Activated effector memory CD4-positive, alpha-beta T cell treated with Interleukin-2 at 50 U/mL for 16 hours (primary cell): Measurements from ENCODE around the gene ATP5MK.
A peak's percentile ranks its signal among the peaks of the same experiment; 100 is the strongest.
"Not testable (repeated sequence)": the region's sequence is repeated elsewhere in the genome, so short reads cannot be mapped to it uniquely, and the experiment has no call there.

ENCODE experiments used
- DNase-seq: peaks from one replicate; pipeline ENCODE4 v3.0.0-alpha.2; 2020

The ATP5MK gene

DNA sequence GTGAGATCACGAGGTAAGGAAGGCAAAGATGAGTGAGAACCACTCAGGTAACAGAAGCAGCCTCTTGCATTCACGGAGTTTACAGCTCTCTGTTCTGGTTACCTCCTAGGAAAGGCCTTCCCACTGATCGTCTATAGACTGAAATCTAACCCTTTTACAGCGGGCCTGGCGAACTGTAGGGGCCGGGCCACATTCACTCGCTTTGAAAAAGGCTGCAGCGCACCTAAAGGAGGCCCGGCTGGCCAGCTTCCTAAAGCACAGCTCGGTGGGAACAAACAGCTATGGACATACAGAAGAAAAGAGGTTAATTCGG lies 565 bp downstream of the ATP5MK start:
- DNase-seq = no peak

DNA sequence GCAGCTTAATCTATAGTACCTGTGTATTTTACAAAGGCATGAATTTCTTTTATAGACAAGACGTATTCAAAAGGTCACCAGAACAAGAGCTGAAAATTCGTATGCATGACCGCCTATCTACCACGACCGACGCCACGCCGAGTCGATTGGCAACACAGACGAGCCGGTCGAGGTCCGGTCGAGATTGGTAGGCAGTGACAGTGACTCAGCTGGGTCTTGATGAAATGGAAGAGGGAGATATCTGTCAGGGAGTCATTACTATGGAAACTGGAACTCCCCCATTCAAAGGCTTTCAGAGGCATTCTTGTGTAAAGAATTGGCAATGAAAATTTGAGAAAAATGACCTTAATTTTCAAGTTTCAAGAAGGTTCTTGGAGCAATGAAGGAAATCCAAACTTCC lies 2.1 kb downstream of the ATP5MK start:
- DNase-seq = no peak

DNA sequence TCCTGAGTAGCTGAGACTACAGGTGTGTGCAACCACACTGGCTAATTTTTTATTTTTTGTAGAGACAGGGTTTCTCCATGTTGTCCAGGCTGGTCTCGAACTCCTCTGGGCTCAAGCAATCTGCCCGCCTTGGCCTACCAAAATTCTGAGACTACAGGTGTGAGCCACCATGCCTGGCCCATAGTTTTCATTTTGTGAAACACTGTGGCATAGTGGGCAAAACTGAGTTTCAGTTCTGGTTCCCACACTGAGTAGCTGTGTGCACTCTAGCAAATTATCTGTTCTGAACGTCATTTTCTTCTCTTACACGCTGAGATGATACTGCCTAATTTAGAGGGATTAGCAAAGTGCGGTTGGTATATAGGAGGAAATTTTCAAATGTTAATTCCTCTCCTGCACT lies 13.5 kb downstream of the ATP5MK start:
- DNase-seq = no peak

DNA sequence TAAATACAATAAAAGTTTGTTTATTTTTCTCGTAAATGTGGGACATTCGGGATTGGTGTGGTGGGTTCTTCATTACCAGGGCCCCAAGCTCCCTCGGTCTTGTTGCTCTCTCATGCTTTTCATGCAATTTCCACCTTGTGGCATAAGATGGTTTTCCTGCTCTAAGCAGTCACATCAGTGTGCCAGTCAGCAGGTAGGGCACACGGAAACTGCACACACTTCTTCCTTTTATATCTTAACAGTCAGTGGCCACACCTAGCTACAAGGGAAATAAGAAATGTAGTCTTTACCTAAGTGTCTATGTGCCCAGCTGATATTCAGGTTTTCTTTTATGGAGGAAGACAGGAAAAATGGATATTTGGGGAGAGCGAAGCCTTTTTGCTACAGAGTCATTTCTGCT lies 22.0 kb downstream of the ATP5MK start:
- DNase-seq = no peak

DNA sequence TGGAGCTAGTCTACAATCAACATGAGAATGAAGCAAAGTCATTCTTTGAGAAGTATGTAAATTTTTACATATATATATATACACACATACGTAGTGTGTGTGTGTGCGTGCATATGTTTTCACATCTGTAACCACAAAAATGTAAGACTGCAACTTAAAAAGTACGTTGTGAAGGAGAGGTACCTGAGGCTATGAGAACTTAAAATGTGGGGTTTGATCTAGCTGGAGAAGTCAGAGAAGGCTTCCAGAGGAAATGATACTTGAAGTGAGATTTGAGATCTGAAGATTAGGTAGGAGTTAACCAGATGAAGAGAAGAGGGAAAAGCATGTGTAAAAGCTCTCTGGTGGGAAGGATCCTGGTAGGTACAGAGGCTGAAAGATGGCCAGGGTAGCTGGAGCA lies 22.7 kb downstream of the ATP5MK start:
- DNase-seq = no peak

DNA sequence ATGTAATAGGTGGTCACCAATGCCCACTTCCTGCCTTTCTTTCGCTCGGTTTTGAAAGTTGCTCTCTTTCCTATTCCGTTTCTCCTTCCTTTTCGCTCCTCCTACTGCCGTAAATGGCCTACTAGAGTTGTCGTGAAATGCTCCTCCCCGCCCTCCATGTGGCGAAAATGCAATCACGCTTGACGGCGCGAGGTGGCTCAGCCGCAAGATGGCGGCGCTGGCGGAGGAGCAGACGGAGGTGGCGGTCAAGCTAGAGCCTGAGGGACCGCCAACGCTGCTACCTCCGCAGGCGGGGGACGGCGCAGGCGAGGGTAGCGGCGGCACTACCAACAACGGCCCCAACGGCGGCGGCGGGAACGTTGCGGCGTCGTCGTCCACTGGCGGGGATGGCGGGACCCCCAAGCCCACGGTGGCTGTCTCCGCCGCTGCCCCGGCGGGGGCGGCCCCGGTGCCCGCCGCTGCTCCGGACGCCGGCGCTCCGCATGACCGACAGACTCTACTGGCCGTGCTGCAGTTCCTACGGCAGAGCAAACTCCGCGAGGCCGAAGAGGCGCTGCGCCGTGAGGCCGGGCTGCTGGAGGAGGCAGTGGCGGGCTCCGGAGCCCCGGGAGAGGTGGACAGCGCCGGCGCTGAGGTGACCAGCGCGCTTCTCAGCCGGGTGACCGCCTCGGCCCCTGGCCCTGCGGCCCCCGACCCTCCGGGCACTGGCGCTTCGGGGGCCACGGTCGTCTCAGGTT lies 28.3 kb downstream of the ATP5MK start, which contains the start of gene TAF5:
TAF5 (plus strand) TSS at position 195 of the 737 bp plus-strand sequence; CDS start at position 209, 14 bp downstream.
- DNase-seq = peak; percentile 83

DNA sequence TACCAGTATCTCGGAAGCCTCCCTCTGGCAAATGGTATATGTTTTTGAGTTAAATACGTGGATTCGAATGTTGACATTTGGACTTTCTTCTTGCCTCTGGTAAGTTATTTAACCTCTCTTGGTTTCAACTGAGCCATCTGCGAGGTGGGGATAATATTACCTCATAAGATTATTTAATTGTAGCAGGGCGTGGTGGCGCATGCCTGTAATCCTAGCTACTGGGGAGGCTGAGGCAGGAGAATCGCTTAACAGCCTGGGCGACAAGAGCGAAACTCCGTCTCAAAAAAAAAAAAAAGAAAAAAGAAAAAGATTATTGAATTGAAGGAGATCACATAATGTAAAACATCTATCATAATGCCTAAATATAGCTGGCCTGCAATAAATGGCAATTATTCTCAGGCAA lies 28.9 kb downstream of the ATP5MK start:
- no peak for DNase-seq

DNA sequence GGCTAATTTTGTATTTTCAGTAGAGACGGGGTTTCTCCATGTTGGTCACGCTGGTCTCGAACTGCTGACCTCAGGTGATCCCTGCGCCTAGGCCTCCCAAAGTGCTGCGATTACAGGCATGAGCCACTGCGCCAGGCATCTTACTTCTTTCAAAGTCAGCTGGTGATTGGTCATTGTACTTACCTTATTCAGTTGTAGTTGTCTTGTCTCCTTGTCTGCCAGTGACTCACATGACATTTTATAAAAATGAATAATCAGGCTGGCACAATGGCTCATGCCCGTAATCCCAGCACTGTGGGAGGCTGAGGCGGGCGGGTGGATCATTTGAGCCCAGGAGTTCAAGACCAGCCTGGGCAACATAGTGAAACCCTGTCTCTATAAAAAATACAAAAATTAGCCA lies 35.5 kb downstream of the ATP5MK start:
- not testable (repeated sequence) for DNase-seq

DNA sequence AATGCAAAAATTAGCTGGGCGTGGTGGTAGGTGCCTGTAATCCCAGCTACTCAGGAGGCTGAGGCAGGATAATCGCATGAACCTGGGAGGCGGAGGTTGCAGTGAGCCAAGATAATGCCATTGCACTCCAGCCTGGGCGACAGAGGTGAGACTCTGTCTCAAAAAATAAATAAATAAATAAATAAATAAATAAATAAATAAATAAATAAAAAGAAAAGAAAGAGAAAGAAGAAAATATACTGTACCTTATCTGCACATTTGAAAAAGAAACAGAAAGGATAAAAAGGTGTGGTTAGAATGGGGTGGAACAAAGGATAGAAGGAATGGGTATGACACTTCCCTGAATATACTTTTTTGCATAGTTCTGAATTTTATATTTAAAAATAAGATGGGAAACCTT lies 36.8 kb downstream of the ATP5MK start:
- not testable (repeated sequence) for DNase-seq

DNA sequence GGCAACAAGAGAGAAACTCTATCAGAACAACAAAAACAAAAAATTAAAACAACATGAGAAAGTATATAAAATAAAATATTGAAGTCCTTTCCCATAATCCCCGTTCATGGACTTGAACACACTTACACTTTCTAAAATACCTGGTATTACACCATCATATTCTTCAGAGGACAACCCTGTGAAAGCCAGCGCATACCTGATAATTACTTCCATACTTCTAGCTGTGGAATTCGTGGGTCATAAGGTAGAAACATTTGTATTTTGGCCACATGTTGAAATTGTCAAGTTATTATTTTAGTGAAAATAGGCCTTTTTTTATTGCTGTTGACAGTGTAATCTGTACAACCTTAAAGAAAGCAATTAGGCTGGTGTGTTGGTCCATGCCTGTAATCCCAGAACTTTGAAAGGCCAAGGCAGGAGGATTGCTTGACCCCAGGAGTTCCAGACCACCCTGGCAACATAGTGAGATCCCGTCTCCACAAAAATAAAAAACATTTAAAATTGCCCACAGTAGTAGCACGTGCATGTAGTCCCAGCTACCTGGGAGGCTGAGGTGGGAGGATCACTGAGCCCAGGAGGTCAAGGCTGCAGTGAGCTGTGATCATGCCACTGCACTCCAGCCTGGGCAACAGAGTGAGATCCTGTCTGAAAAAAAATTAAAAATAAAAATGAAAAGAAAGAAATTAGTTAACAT lies 40.2 kb downstream of the ATP5MK start:
- DNase-seq = no peak

DNA sequence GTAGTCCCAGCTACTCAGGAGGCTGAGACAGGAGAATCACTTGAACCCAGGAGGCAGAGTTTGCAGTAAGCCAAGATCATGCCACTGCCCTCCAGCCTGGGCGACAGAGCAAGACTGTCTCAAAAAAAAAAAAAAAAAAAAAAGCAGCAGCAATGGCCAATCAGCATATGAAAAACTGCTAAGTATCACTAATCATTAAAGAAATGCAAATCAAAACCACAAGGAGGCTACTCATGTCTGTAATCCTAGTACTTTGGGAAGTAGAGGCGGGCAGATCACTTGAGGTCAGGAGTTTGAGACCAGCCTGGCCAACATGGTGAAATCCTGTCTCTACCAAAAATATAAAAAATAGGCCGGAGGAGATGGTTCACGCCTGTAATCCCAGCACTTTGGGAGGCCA lies 41.7 kb downstream of the ATP5MK start:
- not testable (repeated sequence) for DNase-seq

DNA sequence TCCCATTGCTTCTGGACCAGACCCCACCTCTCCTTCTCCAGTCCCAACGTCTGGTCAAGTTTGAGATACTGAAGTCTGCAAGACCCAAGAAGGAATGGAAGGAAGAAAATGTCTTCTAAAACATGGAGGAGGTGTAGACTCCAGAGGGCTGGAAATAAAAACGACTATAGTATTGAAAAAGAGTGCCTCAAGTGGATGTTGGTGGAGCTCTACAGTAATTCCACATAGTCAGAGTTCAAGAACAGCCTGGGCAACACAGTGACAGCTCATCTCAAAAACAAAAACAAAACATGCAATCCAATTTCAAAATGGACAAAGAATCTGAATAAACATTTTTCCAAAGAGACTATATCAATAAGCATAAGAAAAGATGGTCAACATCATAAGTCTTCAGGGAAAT lies 43.0 kb downstream of the ATP5MK start:
- DNase-seq = no peak

DNA sequence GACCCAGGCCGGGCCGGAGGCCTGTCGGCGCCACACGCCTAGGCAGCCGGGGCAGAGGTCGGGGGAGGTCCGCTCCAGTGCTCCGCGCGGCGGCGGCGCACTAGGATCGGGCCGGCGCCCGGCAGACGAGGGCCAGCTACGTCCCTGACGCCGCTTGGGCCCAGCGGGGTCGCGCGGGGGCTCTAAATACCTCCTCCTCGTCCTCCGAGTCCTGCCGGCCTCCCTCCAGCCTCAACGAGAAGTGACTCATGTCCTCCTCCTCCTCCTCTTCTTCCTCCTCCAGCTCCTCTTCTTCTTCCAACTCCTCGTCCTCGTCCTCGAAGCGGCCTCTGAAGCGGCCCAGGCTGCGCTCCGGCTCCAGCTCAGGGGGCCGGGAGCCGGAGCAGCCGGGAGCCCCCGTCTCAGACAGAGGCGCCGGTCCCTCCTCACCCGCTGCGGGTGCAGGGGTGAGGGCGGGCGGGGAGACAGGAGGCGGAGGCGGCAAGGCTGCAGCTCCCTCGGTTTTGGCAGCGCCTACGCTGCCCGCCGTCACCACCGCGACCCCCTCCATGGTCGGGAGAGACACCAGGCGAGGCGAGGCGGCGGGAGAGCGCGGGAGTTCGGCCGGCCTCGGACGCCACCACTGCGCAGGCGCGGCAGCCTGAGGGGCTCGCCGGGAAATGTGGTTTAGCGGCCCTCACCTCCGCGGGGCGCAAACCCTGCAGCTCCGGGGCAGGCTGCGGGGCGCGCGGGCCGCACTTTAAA lies 45.6 kb downstream of the ATP5MK start, which contains the start of gene PCGF6:
PCGF6 (minus strand) TSS at position 624 of the 744 bp plus-strand sequence; CDS start at position 550, 74 bp downstream.
- DNase-seq = peak; percentile 56

DNA sequence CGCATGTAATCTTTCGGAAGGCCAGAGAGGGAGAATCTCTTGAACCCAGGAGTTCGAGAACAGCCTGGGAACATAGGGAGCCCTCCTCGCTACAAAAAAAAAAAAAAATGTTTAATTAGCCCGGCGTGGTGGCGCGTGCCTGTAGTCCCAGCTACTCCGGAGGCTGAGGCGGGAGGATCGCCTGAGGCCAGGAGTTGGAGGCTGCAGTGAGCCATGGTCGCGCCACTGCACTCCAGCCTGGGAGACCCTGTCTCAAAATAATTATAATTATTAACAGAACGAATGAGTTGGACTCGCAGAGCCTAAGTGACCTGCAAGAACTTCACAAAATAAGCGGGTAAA lies 46.1 kb downstream of the ATP5MK start:
- DNase-seq = no peak
